Activated T-cell treated with anti-CD3 and anti-CD28 coated beads for 4 hours (primary cell): ENCODE results near the gene PSMC5.
"Not testable (repeated sequence)": the region's sequence is repeated elsewhere in the genome, so short reads cannot be mapped to it uniquely, and the experiment has no call there.

ENCODE experiments used
- DNase-seq: peaks from one replicate; pipeline ENCODE4 v3.0.0-alpha.2; 2020

Gene PSMC5

DNA sequence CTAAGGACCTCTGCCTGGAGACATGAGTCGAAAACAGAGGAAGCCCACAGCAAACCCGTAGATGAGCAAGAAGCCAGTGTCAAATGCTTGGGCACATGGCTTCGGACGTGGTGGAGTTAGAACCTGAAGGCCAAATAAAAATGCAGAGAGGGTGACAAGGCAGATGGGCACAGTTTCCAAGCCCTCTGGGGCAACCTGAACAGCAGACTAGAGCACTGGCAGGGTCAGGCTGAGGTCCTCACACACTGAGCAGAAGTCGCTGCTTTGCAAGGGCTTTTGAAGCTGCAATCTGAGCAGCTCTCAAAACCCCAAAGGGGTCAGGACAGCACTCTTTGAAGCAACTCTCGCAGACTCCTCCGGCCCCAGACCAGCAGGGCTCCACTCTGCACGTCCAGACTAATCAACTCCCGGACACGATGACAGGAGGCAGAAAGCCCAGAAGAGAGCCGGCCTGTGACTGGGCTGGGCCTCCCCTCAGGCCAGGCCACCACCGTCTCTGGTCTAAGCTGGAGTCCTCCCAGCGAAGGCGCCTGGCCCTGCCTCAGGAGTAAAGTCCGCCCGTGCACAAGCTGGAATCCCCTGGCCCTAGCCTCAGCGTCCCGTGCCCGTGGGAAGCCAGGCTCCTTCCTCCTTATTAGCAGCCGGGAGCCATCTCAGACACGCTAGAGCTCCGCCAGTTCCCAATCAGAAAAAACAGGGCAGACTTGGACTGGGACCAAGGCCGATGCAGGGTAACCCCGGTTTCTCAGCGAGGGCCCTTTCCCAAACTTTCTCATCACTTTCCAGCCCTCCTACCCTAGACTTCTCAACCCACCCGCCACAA is 14.3 kb downstream of the PSMC5 start:
- no peak for DNase-seq

DNA sequence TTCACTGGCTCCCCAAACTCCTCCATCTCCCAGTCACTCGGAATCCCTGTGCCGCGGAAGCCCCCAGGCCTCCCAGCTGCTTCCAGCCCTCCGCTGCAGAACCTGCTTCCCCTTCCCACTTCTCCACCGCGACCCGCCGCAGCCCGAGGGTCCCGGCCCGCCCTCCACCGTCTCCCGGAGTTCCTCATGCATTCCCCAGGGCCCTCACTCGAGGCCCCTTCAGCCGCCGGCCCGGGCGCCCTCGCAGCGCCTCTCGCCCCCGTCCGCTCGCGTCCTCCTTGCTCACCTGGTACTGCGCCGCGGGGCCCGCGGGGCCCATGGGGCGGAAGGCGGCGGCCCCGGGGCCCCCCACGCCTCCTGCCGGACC is 14.9 kb downstream of the PSMC5 start:
- DNase-seq, result no peak

DNA sequence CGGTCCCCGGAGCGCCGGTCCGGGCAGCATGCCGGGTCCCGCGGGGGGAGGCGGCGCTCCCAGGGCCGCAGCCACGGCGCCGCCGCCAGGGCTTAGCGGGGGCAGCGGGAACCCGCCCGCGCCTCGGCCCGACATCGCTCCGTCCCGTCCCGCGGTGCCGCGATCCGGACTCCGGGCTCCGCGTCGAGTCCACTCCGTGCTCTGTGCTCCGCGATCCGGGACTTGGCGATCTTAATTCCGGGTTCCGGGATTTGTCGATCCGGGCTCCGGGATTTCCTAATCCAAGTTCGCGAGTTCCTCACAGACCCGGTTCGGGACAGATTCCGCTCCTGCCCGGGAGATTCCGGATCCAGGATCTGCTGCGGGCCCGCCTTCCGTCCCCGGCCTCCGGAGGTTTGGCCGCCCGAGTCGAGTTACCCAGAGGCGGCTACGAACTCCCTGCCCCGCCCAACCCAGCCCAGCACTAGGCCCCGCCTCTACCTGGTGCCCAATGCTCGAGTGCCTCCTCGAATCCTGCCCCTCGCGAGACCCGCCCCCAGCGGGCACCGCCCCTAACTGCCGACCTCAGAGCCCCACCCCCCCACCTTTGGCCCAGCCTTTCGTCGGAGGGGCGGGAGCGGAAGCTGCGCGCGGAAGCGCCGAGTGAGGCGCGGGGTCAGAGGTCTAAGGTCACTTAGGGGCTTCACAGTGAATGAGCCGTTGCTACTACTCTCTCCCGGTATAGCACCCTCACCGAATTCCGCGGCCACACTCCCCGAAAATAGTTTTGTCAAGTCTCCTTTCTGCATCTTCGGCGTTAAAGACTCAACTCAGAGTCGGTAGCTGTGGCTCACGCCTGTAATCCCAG is 15.5 kb downstream of the PSMC5 start, which contains the start of gene SMARCD2:
TSS of gene SMARCD2 (minus strand) at position 146 of the 847 bp plus-strand sequence. CDS start at position 135, 11 bp downstream.
- peak; percentile 98 for DNase-seq

- DNase-seq, result not testable (repeated sequence)
These were observed 16.2 kb downstream of the PSMC5 start for GRCh38 chr17:63843387-63843888.

- no peak for DNase-seq
These were observed 16.9 kb downstream of the PSMC5 start for GRCh38 chr17:63843910-63844677.

DNA sequence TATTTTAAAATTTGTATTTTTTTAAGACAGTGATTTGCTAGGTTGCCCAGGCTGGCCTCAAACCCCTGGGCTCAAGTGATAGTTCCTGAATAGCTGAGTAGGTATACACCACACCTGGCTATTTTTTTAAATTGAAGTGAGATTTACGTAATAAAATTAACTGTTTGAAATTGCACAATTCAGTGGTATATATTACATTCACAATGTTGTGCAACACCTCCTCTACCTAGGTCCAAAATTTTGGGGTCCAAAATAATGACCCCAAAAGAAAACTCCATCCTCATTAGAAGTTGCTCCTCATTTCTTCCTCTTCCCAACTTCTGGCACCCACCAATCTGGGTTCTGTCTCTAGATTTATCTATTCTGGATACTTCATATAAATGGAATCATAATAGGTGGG is 18.3 kb downstream of the PSMC5 start:
- no peak for DNase-seq

DNA sequence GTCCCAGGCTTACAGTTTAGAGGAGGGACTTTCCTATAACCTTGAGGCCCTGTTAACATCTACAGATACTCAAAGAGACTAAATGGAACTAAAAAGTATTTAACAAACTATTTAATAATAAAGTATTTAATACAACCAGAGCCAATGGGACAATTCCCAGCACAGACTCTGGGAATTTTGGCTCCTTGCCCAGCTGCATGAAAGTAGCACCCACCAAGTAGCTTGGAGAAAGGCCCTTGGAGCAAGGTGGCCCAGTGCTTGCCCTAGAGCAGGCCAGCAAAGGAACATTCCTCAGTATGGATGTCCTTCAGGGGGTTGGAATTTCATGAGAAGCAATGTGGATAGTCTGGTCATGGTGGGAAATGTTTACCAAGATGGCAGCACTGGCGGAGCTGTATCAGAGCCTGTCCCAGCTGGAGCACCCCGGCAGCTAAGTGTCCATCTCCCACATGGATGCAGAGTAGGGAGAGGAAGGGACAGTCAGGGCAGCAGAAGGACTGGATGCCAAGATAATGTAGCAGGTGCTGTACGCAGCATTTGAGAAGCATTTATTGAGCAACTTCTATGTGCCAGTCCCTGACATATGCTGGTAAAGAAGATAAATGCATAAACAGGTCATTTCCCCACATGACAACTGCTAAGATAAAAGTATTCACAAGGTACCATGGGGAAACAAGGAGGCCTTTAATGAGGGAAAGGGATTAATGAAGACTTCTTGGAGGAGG is 20.5 kb downstream of the PSMC5 start:
- DNase-seq, result no peak

- peak; percentile 93 for DNase-seq
These were observed 21.8 kb downstream of the PSMC5 start for GRCh38 chr17:63848834-63849689.

DNA sequence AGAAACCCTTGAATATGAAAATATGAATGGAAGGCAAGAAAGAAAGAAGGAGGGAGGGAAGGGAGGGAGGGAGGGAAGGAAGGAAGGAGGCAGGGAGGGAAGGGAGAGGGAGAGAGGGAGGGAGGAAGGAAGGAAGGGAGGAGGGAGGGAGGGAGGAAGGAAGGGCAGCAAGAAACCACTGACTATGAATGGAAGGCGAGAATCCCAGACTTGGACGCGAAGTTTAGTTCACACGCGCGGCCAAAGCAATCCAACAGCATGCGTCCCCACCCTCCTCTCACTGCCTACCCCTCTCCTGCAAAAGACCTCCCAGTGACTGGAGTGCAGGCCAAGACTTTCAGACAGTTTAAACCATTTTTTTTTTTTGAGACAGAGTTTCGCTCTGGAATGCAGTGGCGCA is 23.2 kb downstream of the PSMC5 start:
- DNase-seq, result no peak

- no peak for DNase-seq
These were observed 26.0 kb downstream of the PSMC5 start for GRCh38 chr17:63853260-63853659.

GRCh38 chr17:63854709-63855108 is 27.5 kb downstream of the PSMC5 start:
- no peak for DNase-seq

DNA sequence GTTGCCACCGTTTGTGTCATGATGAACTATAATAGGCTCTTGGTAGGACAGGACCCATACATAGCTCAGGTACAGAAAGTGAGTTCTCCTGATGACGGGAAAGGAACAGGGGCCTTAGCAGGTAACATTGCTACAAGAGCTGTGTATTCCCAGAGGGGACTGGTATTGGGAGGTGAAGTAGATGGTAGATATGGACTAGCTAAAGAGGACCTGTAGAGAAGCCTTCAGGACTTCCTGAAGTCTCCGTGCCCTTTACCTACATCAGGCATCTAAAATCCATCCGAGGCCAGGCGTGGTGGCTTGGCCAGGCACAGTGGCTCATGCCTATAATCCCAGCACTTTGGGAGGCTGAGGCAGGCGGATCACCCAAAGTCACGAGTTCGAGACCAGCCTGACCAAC is 28.0 kb downstream of the PSMC5 start:
- DNase-seq, result no peak

GRCh38 chr17:63856425-63856824 is 29.2 kb downstream of the PSMC5 start:
- not testable (repeated sequence) for DNase-seq

DNA sequence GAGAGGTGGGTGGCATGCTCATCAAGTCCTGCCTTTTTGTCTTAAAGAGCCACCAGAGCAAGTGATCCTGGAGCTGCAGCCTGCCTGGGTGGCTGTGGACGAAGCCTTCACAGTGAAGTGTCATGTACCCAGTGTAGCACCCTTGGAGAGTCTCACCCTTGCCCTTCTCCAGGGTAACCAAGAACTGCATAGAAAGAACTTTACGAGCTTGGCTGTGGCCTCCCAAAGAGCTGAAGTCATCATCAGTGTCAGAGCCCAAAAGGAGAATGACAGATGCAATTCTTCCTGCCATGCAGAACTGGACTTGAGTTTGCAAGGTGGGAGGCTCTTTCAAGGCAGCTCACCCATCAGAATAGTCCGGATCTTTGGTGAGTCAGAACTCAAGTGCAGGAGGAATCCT is 32.0 kb downstream of the PSMC5 start:
- no peak for DNase-seq

GRCh38 chr17:63866625-63867024 is 39.4 kb downstream of the PSMC5 start:
- DNase-seq, result not testable (repeated sequence)

- DNase-seq, result not testable (repeated sequence)
These were observed 42.5 kb downstream of the PSMC5 start for GRCh38 chr17:63869491-63870291.

GRCh38 chr17:63870292-63870665 is 43.0 kb downstream of the PSMC5 start:
- DNase-seq, result not testable (repeated sequence)

- not testable (repeated sequence) for DNase-seq
These were observed 44.6 kb downstream of the PSMC5 start for GRCh38 chr17:63871646-63872365.

GRCh38 chr17:63873577-63873976 is 46.3 kb downstream of the PSMC5 start, which contains the start of gene CSH2:
Gene CSH2, minus strand, starts transcription at chr17:63873677. Its CDS starts 63 bp downstream, at chr17:63873614.
- DNase-seq, result not testable (repeated sequence)
